ENCODE measurements around the gene MYO3B.

The MYO3B gene

DNA sequence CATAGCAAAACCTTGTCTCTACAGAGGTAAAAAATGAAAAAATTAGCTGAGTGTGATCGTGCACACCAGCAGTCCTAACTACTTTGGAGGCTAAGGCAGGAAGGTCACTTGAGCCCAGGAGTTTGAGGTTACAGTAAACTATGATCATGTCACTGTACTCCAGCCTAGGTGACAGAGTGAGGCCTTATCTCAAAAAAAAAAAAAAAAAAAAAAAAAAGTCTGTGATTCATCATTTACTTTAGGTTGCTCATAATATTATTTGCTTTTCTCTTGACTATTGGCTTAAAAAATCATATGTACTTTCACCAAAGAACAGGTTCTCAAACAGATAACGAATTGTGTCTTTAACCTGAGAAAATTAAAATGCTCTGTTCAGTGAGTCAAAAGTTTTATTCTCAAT, 129.1 kb downstream of the MYO3B start:
- no peak for DNase-seq

DNA sequence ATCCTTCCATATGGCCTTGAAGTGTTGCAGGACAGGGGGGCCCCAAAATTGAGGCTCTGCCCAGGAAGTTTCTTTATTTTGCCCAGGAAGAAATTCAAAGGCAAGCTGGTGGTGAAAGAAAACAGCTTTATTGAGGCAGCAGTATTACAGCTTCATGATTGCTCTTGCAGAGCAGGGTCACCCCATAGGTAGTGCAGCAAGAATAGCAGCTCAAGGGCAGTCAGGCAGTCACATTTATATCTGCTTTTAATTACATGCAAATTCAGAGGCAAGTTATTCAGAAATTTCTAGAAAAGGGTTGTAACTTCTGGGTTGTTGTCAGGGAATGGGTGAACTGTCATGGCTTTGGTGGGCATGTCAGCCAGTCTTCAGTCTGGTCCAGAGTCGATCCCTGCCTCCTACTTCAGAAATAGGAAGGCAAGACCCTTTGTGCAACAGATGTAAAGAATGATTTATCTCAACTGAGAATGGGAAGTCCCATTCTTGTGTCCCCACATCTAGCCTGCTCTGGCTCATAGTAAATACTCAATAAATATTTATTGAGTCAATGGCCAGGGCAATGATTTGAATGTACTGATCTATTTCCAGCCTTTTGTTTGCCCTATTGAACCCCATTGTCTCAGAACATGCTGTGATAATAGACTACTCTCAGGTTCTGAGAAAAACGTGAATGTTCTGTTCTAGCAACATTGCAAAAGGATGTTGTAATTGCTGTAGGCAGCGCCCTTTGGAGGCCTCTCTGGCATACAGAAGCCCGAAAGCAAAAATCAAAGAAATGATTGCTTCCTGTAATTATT, 129.8 kb downstream of the MYO3B start:
- DNase-seq = no peak

DNA sequence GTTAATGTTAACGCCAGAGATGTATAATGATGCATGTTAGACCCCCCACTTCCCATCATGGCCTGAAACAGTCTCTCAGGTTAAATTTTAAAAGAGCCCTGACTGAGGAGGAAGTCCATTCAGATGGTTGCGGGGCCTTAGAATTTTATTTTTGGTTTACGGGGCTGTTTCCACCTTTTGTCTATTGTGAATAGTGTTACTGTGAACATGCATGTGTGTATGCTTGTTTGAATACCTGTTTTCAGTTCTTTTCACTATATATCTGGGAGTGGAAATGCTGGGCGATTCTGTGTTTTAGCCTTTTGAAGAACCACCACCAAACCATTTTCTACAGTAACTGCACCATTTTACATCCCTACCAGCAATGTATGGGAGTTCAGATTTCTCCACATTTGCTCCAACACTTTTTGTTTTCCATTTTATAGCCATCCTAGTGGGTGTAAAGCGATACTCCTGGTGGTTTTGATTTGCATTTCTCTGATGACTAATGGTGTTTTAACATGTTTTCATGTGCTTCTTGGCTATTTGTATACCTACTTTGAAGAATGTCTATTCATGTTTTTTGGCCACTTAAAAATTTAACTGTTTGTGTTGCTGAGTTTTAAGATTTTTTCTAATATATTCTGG, 133.0 kb downstream of the MYO3B start:
- no peak for DNase-seq

DNA sequence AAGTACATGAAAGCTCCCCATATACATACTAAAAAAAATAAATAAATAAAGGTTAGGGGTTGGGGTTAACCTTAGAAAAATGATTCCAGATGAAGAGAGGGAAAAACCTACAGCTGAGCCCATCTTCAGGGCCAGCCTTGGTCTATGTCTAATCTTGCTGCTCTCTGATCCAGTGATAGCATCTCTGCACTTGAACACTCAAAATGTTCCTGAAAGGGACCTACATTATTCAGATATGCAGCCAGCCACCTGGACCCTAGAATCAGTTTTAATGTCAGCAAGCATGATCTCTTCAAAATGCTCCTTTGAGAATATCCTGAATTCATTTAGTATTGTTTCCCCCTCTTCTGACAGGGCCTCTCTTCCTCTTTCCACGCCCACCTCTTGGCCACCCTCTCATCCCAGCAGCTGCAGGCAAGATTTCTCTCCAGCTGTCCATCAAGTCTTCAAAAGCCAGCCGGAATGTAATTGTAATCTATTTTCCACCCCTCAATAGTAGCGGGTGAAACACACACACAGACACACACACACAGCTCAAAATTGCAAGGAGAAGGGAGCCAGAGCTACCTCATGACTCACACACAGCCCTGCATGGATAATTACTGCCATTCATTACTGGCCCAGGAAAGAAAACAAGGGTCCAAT, 135.5 kb downstream of the MYO3B start:
- DNase-seq = no peak

DNA sequence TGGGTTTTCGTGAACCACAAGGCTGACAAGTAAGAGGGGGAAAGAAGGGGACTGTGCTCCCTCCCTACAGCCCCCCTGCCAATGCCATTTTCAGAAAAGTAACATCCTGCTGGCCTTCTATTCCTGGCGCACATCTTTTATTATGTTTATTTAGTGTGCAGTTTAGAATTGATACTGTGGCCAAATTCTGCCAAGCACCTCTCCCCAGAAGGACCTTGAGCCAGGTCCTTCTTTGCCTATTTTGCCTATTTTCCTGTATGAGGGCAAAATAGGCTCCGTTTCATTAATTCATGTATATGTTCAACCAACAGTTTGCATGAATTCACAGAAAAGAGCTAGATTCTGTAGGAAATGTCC, 136.0 kb downstream of the MYO3B start:
- DNase-seq = no peak

DNA sequence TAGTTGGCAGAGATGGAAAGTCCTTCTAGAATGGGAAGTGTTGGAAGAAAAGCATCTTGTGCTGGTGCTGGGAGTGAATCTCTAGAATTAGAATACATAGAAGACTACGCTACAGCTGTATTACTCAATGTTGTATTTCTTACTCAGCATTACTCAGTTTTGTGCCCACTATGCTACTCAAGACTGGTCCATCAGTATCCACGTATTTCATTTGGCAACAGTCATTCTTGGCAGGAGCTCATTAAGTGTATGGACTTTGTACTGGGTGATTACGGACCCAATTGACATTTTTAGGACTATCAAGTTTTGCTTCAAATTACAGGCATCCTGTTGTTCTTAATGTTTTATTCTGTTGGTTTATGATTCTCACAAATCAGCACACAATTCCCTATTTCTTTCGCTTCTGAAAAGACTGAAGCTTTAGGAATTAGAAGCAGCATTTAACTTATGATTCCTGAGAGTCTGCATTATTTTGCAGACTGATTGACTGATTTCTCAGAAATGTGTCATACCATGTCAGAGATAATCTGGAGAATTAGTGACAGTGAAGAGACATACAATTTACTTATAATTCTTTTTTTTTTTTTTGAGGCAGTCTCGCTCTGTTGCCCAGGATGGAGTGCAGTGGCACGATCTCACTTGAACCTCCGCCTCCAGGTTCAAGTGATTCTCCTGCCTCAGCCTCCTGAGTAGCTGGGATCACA, 136.9 kb downstream of the MYO3B start:
- no peak for DNase-seq

DNA sequence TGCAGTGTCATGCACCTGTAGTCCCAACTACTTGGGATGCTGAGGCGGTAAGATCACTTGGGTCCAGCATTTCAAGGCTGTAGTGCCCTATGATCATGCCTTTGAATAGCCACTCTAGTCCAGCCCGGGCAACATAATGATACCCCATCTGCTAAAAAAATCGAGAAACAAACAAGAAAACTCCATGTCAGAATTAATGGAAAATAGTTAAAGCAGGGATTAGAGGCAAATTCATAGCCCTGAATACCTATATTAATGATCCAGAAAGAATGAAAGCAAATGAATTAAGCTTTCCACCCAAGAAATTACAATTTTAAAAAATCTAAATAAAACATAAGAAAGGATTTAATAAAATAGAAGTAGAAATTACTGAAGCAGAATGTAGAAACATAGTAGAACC, 143.0 kb downstream of the MYO3B start:
- no peak for DNase-seq

DNA sequence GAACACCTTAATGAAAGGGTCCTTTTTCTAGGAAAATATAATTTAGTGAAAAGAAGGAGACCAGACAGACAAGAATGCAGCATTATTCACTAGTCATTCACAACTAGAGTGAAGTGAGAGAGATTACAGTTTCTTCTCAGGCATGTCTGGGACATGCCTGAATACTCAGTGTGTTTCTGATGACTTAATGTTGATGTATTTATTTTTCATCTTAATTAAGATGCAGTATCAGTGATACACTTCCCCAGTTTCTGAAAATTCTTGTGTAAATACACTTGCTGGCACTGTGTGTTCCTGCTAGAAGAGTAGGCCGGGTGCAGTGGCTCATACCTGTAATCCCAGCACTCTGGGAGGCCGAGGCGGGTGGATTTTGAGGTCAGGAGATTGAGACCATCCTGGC, 143.6 kb downstream of the MYO3B start:
- DNase-seq = no peak

DNA sequence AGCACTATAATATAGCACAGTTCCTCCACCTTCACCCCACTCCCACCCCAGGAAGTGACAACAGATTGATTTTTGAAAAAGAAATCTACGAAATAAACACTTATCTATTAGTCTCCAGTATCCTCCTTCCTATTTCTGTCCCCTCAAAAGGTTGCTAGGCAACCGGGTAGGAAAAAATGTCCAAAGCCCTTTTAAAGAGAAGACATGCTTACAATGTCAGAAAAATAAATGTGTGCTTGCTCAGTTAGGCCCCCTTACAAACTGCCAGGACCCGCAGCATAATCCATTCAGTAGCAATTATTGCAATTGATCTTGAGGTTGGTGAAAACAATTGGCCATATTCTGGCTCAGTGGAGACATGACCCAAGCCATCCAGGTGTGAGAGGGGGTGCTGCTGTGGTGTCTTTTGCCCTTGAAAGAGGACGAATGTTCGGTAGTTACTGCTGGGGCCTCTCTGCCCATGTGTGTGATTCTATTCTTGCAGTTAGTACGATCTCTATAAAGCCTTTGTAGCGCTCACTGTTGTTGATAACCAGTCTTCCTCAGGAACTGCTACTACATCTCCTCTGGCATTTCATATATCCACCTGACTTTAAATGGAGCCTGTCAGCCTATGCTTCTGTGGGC, 144.3 kb downstream of the MYO3B start:
- no peak for DNase-seq

DNA sequence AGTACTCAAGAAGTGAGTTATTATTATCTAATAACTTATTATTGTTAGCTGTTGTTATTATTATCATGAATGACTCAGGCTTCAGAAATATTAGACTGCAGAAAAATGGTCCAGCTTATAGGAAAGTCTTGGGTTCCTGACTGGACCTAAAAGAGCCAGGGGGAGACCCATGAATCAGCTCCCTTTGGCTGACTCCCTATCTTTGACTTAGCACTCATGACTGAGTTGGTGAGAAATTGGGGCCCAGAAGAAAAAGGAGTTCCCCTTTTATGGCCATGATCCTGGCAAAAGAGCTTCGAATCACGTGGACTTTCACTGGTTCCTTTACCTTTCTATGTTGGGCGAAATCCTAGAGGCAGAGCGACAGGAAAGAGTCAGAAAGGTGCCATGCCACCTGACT, 145.8 kb downstream of the MYO3B start:
- no peak for DNase-seq

DNA sequence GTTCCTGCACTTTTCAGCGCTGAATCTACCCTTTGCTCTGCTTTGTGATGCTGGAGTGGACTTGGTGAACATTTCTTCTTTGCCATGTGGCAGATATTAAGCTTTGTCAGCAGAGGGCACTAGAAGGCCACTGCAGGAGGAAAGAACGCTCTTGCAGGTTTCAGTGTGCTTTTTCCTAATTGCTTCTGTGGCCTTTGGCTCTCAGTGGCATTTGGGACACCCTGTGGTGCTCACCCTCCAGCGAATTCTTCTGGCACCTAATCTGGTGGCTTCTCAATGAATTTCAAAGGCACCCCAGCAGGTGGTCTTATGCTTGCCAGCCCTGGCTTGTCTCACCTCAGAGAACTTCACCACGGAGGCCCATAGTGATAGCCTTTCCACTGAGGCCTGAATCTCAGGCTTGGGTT, 146.7 kb downstream of the MYO3B start:
- no peak for DNase-seq

DNA sequence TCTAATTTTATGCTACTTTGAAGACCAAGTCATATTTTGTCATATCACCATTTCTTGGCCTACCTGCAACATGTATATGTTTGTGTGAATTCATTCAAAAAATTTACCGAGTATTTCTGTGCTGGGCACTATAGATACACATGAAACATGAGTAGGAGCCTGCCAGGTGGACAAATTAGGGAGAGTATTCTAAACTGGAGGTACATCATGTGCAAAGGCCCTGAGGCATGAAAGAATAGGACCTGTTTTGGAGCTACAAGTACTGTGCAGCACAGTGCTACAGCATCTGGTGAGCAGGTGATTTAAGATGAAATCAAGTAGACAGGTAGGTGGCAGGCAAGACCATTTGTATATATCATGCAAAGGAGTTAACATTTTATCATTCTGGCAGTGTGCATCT, 152.9 kb downstream of the MYO3B start:
- no peak for DNase-seq

DNA sequence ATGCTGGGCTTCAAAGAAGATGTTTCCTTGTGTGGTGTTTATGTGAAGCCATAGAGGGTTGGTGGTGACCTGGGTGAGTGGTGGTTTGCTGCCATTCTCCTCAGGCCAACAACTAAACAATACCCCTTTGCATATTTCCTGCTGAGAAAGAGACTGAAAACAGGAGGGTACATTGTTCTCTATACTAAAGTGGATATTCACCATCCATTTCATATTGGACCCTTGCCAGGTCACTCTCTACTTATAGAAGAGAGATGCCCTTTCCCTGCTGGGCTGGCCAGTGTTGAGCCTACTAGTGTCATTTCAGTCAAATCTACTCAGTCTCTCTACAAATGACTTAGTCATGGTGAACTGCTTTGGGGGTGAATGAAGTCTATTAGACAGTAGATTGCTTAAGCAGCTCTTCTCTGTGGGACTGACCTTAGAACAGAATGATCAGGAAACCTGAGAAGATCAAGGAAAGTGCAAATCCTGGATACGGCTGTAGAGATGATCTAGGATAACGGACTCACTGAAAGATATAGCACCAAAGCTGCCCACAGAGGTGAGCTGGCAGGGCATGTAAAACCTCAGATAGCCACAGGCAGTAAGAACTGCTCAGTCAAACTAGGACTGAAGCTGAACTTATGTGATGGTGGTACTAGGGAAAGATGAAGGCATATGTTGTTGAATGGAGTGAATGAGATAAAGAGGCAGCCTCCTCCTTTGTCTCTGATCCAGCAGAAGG, 154.9 kb downstream of the MYO3B start:
- DNase-seq = no peak

DNA sequence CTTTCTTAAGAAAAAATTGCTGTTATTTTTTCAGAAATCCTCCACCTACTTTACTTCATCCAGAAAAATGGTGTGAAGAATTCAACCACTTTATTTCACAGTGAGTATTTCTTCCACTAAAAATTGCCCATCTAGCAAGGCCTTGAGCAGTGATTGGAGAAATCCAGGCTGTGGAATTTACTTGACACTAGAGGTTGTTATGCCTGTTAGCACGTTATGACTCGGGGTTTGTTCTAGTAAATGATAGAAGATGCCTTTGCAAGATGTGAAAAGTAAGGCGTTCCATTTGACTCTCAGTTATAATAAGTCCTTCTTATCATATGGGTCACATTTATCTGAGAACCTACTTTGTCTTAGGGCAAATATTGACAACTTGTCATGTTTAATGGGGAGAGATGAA, 157.4 kb downstream of the MYO3B start:
- DNase-seq = no peak

DNA sequence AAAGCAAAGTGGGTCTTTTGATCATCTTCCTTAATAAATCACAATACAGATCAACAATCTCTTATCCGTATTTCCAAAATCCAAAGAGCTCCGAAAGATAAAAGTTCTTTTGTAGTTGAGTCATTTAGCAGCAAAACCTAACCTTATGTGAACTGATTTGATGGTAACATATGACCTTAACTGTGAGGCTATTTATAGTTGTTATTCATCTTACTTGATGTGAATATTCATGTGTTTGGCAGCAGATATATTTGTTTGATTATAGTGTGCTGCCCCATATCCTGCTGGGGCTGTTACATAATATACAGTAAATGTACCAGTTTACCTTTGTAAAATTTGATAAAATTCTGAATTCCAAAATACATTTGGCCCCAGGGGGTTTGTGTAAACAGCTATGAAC, 158.5 kb downstream of the MYO3B start:
- no peak for DNase-seq

DNA sequence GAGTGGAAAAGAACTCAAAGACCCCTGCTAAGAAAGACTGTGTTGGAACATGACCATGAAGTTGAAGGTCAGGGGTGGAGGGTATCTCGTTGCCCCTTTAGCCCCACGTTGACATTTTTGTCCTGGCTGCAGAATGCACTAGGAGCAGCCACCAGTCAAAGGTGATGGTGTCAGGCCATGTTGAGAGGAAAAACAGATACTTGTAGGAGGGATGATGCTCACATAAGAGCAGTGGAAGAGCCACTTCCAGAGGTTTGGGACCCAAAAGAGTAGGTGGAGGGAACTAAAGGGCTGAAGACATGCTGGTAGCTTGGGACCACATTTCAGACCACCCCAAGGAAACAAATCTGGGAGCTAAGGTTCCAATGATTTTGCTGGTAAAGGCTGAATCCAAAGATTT, 159.0 kb downstream of the MYO3B start:
- no peak for DNase-seq

DNA sequence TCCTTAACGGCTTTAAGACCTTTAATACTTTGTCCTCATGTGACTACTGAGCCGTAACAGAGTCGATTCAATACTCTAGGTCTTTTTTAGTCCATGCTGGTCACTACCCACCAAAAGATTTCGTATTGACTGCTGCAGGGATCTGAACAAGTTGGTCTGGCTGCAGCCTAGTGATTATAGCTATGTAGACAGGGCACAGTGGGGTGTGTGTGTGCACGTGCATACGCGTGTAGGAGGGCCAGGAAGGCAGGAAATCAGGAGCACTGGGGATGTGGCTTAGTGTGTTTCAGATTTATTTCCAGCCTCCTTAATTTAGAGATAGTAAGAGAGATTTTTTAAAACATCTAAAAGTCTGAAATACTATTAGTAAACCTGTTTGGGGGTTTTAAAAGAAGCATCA, 161.4 kb downstream of the MYO3B start:
- no peak for DNase-seq

DNA sequence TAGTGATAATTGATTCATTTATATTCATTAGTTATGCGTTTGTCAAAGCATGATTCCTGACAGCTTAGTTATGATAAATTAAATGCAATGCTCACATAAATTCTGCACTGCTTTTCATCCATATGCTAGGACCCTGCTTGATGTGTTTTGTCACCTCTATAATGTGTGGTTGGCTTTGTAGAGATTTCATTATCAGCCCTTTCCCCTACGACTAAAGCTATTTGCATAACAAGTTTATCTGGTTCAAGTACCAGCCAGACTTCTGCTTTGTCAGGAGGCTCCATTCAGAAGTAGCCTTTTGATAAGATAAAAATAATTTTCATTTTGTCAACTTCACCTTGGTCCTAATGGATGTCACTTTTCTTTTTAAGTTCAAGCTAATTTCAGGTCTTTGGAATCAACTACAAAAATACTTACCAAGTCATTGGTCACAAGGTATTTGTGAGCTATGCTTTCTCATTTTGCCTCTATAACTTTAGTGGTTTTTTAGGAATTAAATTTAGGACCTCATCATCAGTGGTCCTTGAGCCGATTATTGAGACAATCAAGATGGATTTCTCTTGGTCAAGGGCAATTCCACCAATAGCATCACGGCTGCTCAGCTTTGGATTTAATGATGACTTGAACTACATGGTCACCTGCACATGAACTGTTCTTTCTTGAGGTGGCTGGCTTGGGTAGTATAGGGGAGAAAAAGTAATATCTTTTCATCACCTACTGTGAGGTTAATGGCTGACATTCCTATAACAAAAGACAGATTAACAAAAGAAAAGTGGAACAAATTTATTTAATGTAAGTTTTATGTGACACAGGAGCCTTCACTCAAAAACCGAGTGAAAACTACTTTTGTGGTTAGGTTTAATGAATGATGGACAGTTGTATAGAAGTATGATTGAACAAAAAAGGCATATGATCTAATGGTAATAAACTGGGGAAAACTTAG, 162.1 kb downstream of the MYO3B start:
- no peak for DNase-seq

DNA sequence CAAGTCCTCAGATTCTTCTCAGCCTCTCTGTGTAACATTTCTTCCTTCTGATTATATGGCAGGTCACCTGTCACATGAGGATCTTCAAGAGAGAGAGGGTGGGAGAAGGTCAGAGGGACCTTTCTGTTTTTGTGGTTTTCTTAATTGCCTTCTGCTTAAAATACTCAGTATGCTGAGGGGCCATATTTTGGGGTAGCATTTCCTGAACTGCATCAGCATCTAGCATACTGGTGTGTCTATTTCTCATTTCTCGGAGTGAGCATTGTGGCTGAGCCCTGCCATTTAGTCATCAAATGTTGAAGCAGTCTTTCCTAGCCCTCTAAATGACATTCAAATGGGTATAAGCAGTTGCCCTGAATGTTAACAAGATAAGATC, 162.7 kb downstream of the MYO3B start:
- DNase-seq = no peak

DNA sequence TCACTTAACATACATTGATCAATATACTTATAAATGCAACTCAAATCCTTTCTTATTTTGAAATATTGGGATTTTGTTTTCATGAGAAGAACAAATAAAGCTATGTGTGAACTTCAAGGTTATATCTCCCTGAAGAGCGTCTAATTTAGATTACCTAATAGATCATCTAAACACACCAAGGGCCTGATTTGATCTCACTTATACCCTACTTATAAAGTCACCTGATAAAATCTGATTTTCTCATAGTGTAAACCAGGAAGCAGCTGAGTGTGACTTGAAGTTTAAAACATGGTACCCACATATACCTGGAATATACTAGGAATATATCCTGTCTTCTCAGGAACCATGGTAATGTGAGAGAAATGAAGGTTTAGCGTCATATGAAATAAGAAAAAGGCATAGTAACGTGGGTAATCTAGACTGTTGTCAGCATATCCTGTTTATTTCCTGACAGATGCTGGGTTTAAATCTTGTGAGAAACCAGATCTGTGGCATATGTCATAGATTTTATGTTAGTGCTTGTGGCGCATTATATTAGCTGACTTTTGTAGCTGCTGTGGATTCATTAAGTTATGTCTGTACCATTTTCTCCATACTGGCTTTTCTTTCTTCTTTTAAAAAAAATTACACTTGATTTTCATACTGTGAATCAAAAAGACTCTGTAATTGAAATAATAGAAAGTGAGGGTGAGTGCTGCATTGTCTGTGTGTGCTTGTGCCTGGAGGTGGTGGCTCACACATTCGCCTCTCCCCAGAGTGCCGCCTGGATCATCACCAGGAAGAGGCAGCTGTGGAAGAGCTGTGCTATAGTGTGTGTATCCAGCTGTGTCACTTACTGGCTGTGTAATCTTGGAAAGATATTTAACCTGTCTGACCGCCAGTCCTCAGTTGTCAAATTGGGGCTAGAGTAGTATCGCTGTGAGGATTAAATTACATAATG, 164.0 kb downstream of the MYO3B start:
- no peak for DNase-seq

All from activated CD4-positive, alpha-beta T cell treated with anti-CD3 and anti-CD28 coated beads for 1 hour (primary cell).